Stimulated activated CD4-positive, alpha-beta T cell treated with anti-CD3 and anti-CD28 coated beads, Interleukin-2, amount 100 ng/mL, for 24 hours (primary cell): Measurements from ENCODE around the gene CR2.
"Not testable (repeated sequence)": the region's sequence is repeated elsewhere in the genome, so short reads cannot be mapped to it uniquely, and the experiment has no call there.

Experiments used
- DNase-seq, 2 donors: peaks; one replicate each; pipeline ENCODE4 v3.0.0-alpha.2; 2020

Gene CR2

GRCh38 chr1:207454046-207454964 is at the start of gene CR2:
Gene CR2 (plus strand): TSS chr1:207454328. CDS start chr1:207454419, 91 bp downstream.
- DNase-seq: peak; percentile 63 to 64

DNA sequence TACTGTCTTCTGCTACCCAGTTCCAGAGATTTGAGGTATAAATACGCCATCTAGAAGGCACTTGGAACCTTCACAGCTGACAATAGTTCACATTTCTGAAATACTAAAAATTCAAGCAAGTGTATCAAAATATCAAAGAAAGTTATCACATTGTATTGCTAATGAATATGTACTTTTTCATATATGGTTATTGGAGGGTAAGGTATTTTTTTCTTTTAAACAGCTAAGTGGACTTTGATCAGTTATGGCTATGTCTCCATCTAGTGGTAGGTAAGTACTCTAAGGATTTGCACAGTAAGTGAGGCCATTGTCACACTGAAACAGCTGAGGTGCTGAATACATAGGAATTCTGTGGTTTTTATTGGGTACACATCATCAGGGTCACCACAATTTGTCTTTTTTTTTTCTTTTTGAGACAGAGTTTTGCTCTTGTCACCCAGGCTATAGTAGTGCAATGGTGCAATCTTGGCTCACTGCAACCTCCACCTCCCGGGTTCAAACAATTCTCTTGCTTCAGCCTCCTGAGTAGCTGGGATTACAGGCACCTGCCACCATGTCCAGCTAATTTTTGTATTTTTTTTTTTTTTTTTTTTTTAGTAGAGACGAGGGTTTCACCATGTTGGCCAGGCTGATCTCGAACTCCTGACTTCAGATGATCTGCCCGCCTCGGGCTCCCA is 49.1 kb upstream of the CR2 start:
- DNase-seq: no peak

- DNase-seq: no peak
These were observed 48.3 kb upstream of the CR2 start for GRCh38 chr1:207405814-207406213.

DNA sequence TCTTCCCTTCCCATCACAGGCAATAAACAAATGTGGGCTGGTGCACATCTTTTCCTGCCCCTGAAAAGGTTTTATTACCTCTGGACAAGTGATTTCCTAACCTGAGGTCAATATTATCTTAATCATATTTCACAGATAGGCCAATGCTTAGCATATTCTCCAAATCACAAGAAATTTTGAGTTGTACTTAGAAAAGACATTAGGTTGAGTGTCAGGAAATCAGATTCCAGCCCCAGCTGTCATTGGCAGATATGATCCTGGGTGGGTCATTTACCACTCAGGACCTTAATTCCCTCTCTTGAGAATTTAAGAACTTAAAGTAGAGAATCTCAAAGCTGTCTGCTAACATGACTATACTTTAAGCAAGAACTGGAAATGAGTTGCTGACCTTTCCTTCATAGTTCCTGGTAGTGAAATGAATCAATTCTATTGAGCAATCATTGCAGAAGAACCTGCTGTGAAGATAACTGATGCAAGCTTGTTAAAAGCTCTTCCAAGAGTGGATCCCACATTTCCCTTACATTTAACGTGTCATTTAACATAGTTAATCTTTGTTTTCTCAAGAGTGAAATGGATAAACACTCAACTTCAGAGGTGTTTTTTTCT is 46.4 kb upstream of the CR2 start:
- DNase-seq: no peak

- DNase-seq: no peak
These were observed 41.3 kb upstream of the CR2 start for GRCh38 chr1:207412845-207413244.

GRCh38 chr1:207414606-207415108 is 39.5 kb upstream of the CR2 start:
- peak in 1 of 2 donors; percentile 37 for DNase-seq

DNA sequence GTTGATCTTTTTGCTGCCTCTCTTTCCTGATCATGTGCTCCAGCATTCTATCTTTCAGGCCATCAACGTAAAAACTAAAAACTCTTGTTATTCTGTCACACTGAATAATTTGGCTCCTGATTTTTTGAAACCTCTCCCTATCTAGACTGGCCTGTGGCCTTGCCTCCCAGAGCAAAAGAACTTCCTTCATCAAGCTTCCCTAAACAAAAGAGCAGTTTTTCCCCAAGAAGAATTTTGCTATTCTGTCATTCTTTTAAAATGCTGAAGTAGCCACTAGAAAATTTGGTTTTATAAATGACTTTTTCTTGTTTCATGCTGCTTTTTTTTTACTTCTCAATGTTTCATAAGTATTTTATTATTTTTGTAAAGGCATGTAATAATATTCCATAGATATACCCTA is 37.1 kb upstream of the CR2 start:
- DNase-seq: no peak

GRCh38 chr1:207418351-207418750 is 35.8 kb upstream of the CR2 start:
- DNase-seq: no peak

DNA sequence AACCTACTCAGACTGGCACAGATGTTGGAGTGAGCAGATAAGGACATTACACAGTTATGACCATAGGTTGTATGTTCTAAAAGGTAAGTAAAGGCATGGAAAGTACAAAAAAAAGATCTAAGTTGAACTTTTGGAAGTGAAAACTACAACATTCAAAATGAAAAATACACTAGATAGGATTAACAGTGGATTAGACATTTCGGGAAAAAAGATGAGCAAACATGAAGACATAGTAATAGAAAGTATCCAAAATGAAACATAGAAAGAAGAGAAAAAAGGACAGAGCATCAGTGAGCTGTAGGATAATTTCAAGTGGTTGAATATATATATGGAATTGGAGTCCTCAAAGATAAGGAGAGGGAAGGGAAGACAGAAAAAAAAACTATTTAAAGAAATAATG is 34.0 kb upstream of the CR2 start:
- no peak for DNase-seq

DNA sequence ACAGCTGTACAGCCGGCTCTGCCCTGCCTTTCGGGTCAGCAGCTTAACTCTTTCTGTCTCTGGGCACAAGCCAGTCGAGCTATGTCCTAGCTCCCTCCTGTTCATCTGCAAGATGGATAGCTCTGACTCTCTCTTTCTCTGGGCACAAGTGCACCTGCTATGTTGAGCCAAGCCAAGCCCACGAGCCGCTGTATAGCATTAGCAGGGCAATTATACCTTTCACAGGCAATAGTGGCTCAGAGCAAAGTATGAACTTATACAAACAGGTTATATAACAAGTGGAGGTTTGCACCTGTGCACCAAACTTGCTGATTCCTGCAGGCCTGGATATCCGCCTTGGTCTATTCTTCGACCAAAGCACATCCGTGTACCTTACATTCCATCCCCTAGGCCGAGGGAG is 33.0 kb upstream of the CR2 start:
- no peak for DNase-seq

DNA sequence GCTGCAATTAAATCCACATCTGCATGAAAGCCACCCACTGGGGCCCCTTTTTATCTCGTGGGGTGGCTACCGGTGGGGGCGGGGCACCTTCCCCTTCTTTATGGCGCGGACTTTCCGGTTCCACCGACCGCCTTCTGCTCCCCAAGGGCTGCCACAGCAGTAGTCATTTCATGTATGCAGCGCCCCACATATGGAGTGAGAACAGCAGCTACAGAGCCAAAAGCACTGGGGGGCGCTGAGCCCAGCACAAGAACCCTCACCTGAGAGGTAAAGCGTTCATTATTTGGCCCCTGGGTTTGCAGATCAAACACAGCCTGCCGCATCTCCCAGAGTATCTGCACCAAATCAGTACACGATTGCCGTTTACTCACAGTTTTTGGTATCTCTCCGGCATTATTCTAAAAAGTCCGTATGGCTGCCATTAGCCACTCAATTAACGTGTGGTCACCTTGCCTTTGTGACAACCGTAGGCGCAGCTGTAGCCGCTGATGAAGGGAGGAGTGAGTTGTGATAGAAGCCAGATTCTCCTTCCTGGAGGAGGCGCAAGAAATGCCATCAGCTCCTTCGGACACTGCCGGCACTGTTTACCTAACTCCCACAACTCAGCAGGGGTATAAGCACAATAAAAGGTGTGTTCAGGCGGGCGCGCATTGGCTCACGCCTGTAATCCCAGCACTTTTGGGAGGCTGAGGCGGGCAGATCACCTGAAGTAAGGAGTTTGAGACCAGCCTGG is 30.4 kb upstream of the CR2 start:
- DNase-seq: no peak

DNA sequence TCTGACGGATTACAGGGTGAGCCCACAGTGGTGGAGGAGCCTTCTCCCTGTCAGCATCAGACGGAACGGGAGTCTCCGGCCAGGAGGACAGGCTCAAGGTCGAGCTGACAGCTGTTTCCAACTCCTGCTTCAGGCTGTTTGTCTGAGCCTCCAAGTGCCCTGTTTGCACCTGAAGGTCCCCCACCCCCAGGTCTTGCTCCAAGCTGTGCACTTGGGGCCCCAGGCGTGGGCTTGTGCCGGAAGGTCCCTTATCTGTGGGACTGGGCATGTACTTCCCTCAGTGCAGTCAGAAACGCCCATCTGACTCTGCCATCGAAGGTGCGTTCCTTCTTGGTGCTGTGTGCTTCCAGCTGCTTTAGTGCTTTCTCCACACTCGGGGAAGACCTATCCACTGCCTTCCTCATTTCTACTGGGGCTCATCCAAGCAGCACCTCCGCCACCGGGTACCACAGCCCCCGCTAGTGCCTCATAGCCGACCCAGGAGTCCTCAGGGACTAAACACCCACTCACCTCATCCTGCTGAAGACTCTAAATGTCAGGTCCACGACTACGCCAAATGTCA is 29.5 kb upstream of the CR2 start:
- no peak for DNase-seq

DNA sequence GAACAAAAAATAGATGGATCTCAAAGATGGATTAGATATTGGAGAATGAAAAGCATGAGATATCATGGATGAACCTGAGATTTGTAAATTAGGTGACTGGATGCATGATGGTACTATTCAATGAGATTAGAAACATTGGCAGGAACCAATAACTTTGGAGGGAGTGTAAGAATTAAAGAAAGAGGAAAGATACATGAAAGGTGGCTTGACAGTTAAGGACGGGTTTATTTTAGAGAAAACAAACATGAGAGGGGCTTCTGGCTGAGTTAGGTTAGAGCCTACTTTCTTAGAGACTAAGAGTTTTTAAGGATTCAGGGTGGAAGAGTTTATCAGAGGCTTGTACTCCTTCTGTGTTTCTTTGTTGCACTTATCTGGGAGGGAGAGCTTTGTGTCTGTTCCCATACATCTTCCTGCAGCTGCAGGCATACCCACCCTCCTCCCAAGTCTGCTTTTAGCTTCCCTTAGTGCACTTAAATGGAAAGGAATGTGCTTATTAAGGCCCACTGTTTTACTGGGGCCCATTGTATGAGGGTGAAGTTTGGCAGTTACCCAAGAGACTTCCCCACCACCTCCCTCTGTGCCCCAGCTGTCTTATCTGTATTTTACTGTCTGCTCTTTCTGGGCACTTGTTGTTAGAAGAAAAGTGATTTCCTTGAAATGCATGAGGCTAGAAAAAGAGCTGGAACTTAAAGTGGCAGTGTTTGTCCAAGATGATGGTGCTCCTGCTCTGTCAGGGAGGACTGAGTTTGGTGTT is 26.1 kb upstream of the CR2 start:
- DNase-seq: no peak

- no peak for DNase-seq
These were observed 25.3 kb upstream of the CR2 start for GRCh38 chr1:207428783-207429182.

DNA sequence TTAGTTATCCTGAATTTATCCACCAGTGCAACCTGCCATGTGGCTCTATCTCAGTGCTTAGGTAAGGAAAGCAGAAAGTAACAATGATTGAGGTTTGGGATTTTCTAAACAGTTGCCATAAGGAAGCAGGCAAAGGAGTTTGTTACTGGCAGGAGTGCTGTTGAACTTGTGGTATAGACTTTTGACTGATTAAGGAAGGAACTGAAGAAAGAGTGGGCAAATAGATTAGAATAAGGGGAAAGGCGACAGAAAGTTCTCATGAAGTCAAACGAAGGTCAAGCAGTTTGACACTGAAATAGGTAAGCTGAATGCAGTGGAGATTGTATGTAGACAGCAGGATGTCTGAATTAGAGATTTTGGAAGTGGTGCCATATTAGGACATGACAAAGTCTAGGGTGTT is 24.2 kb upstream of the CR2 start:
- DNase-seq: no peak

DNA sequence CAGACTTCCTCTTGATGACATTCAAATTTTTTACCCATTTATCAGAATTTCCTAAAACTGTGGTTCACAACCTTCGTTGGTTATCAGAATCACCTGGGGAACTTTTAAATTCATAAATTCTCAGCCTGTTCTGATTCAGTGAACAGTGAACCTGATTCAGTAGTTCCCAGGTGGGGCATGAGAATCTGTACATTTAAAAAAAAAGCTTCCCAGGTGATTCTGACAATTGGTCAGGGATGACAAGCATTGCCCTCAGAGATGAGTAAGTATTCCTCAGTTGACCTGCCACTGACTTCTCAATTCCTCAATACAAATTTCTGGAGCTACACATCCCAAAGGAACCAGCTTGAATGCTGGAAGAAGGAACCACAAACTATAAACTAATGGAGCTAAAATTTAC is 23.5 kb upstream of the CR2 start:
- DNase-seq: no peak

GRCh38 chr1:207431508-207431907 is 22.6 kb upstream of the CR2 start:
- DNase-seq: no peak

DNA sequence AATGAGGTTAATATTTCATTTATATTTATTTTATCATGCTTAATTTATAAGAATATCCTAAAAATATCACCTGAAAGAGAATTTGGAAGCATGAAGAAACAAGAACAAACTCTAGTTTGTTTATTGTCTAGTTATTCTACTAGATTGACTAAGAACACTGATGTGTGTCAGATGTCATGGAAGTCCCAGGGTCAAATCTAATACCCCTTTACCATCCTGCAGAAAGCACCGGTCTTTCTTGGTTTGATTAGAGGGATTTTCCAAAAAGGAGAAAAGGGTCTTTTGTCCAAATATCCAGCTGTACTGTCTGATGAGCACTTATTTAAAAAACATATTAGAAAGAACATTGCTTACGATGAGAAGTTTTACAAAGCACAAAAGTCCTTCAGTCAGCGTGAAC is 20.7 kb upstream of the CR2 start:
- no peak for DNase-seq

DNA sequence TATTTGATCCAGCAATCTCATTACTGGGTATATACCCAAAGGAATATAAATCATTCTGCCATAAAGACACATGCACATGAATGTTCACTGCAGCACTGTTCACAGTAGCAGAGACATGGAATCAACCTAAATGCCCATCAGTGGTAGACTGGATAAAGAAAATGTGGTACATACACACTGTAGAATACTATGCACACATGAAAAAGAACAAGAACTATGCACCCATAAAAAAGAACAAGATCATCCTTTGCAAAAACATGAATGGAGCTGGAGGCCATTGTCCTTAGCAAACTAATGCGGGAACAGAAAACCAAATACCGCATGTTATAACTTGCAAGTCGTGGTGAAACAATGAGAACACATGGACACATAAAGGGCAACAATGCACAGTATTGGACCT is 17.4 kb upstream of the CR2 start:
- not testable (repeated sequence) for DNase-seq

DNA sequence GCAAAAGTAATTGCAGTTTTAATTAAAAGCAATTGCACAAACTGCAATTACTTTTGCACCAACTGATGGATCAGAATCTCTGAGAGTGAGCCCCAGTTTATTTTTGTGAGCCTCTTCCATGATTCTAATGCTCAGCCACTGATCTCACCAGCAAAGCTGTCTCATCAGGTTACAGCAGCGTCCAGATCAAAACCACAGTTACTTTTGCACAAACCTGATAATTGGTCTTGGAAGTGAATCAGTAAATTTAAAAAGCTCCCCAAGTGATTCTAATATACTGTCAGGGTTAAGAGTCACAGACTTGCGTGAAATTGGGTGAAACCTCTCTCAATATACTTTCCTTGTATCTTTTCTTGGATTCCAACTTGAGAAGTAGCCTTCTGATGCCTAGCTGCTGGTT is 13.5 kb upstream of the CR2 start:
- no peak for DNase-seq

- DNase-seq: no peak
These were observed 9.5 kb upstream of the CR2 start for GRCh38 chr1:207444514-207445217.
